RWPE2 (cell line): ENCODE measurements around the gene FCHSD2.
A peak's percentile ranks its signal among the peaks of the same experiment; 100 is the strongest.

Experiments used
- ATAC-seq: fragments of 200-7000 bp; cut with Tn5 transposase; 3 replicates; pipeline ENCODE4 v1.9.1; 2021; ENCODE audit warnings: low read depth
- DNase-seq: peaks from one replicate; pipeline ENCODE4 v3.0.0-alpha.2; 2020; ENCODE audit warnings: low spot score
- H3K27ac ChIP-seq: fragments of 450-650 bp; 2 replicates; pipeline ENCODE4 v1.5.1; 2017; ENCODE audit warnings: mild to moderate bottlenecking; ENCODE audit not compliant: poor library complexity, severe bottlenecking
- H3K27me3 ChIP-seq: fragments of 250-450 bp; sonication (Bioruptor Pico); 2 replicates; pipeline ENCODE4 v1.5.1; 2021; ENCODE audit warnings: mild to moderate bottlenecking, moderate library complexity; ENCODE audit not compliant: insufficient read depth, poor library complexity, severe bottlenecking
- H3K36me3 ChIP-seq: fragments of 250-450 bp; sonication (Bioruptor Pico); 2 replicates; pipeline ENCODE4 v1.5.1; 2020; ENCODE audit warnings: low read depth, mild to moderate bottlenecking, moderate library complexity
- H3K4me1 ChIP-seq: fragments of 250-450 bp; sonication (Bioruptor Pico); 2 replicates; pipeline ENCODE4 v1.5.1; 2021; ENCODE audit warnings: mild to moderate bottlenecking, moderate library complexity; ENCODE audit not compliant: insufficient read depth, poor library complexity, severe bottlenecking
- H3K4me3 ChIP-seq: fragments of 250-450 bp; sonication (Bioruptor Pico); 2 replicates; pipeline ENCODE4 v1.5.1; 2021; ENCODE audit warnings: mild to moderate bottlenecking, moderate library complexity; ENCODE audit not compliant: severe bottlenecking
- H3K9me3 ChIP-seq: fragments of 250-450 bp; sonication (Bioruptor Pico); 2 replicates; pipeline ENCODE4 v1.5.1; 2021; ENCODE audit warnings: mild to moderate bottlenecking, moderate library complexity; ENCODE audit not compliant: severe bottlenecking
- CTCF ChIP-seq: fragments of 450-650 bp; IDR thresholded peaks from one replicate; pipeline ENCODE4 v1.5.1; 2017; ENCODE audit warnings: mild to moderate bottlenecking, moderate library complexity; ENCODE audit not compliant: poor library complexity, severe bottlenecking

FCHSD2 gene

GRCh38 chr11:73091521-73092305 lies 50.4 kb downstream of the FCHSD2 start:
- no peak for DNase-seq
- H3K27me3 ChIP-seq: no peaks in the 10 kb centered on the region
- no peak for TF ChIP-seq CTCF
- H3K9me3 ChIP-seq: no peaks in the 10 kb centered on the region
- H3K4me1 ChIP-seq: no peaks in the 10 kb centered on the region
- no peak for ATAC-seq
- H3K36me3 ChIP-seq: no peaks in the 10 kb centered on the region; the same call in 1 of the 2 replicates
- H3K27ac ChIP-seq: no peak overlapping the region
- no peak overlapping the region for H3K4me3 ChIP-seq

- Histone ChIP-seq H3K9me3 (no peaks in the 10 kb centered on the region), H3K4me3 (no peak overlapping the region), H3K4me1 (no peaks in the 10 kb centered on the region), H3K36me3 (0 out of 2 replicates have a peak, but pooled peaks cover 4% of the 10 kb centered on the region), H3K27ac (no peak overlapping the region), H3K27me3 (no peaks in the 10 kb centered on the region)
- ATAC-seq: peak; percentile 35; the same call in 1 of the 3 replicates
- DNase-seq: no peak
- no peak for TF ChIP-seq CTCF
Measured at GRCh38 chr11:73087730-73088129, 54.4 kb downstream of the FCHSD2 start.

GRCh38 chr11:73085189-73085875 lies 56.8 kb downstream of the FCHSD2 start:
- 0 out of 2 replicates have a peak, but pooled peaks cover 4% of the 10 kb centered on the region for H3K36me3 ChIP-seq
- DNase-seq: no peak
- no peak for TF ChIP-seq CTCF
- H3K4me1 ChIP-seq: no peaks in the 10 kb centered on the region
- ATAC-seq: no peak
- no peaks in the 10 kb centered on the region for H3K9me3 ChIP-seq
- H3K27me3 ChIP-seq: no peaks in the 10 kb centered on the region
- H3K27ac ChIP-seq: no peak overlapping the region
- no peak overlapping the region for H3K4me3 ChIP-seq

GRCh38 chr11:73078631-73079030 lies 63.5 kb downstream of the FCHSD2 start:
- H3K36me3 ChIP-seq: 0 out of 2 replicates have a peak, but pooled peaks cover 7% of the 10 kb centered on the region
- H3K27me3 ChIP-seq: no peaks in the 10 kb centered on the region
- no peak overlapping the region for H3K4me3 ChIP-seq
- no peak overlapping the region for H3K27ac ChIP-seq
- H3K4me1 ChIP-seq: no peaks in the 10 kb centered on the region
- ATAC-seq: no peak
- no peak for DNase-seq
- no peak for TF ChIP-seq CTCF
- no peaks in the 10 kb centered on the region for H3K9me3 ChIP-seq
